Naive thymus-derived CD4-positive, alpha-beta T cell (primary cell): Measurements from ENCODE around the gene MSL2. TPM values are rescaled to one million over a fixed set of nuclear protein-coding genes. Genes with fewer than 3 reads are reported as not detected.
"Not testable (repeated sequence)": the region's sequence is repeated elsewhere in the genome, so short reads cannot be mapped to it uniquely, and the experiment has no call there.

Source experiments
- ATAC-seq: fragments of 150-1000 bp; cut with Tn5 transposase; 2 replicates; pipeline ENCODE4 v1.10.0; 2021; ENCODE audit warnings: mild to moderate bottlenecking, moderate library complexity
- CTCF ChIA-PET: fragments of 350-600 bp; sonication (Branson Sonifier 250); formaldehyde crosslinking; loops from one replicate; lab custom pipeline; 2021; ENCODE audit warnings: antibody characterized with exemption; lab: Charles Lee
- POLR2A ChIA-PET: fragments of 350-600 bp; sonication (Branson Sonifier 250); formaldehyde crosslinking; loops from one replicate; lab custom pipeline; 2021; ENCODE audit warnings: antibody characterized with exemption, inconsistent platforms; lab: Charles Lee
- DNase-seq, 9 donors: peaks; one replicate each; pipeline versions ENCODE4 v3.0.0 to v3.0.0-alpha.2; 2020 to 2022; ENCODE audit warnings: mixed read lengths in 1 of 9
- H3K27ac ChIP-seq: one replicate; pipeline ENCODE4 v1.7.0; 2013; ENCODE audit warnings: mild to moderate bottlenecking, low read depth, low read length, moderate library complexity
- H3K27me3 ChIP-seq, 2 donors: one replicate each; pipeline ENCODE4 v1.7.0; 2013; ENCODE audit warnings: low read length in 2 of 2, mild to moderate bottlenecking in 2 of 2, moderate library complexity in 2 of 2; ENCODE audit not compliant: control insufficient read depth in 2 of 2, insufficient read depth in 2 of 2
- H3K36me3 ChIP-seq, 3 experiments: 1 replicate in 2 of 3; 2 replicates in 1 of 3; pipeline ENCODE4 v1.7.0; 2013; ENCODE audit warnings: low read length in 3 of 3, mild to moderate bottlenecking in 3 of 3, moderate library complexity in 1 of 3; ENCODE audit not compliant: insufficient read depth in 3 of 3, control insufficient read depth in 2 of 3
- H3K4me1 ChIP-seq, 2 donors: one replicate each; pipeline ENCODE4 v1.7.0; 2013; ENCODE audit warnings: low read length in 2 of 2, mild to moderate bottlenecking in 2 of 2, moderate library complexity in 1 of 2; ENCODE audit not compliant: control insufficient read depth in 2 of 2, insufficient read depth in 2 of 2
- H3K4me3 ChIP-seq: 2 replicates; pipeline ENCODE4 v1.7.0; 2013; ENCODE audit warnings: mild to moderate bottlenecking, low read length
- H3K9me3 ChIP-seq, 3 experiments: 1 replicate in 2 of 3; 2 replicates in 1 of 3; pipeline ENCODE4 v1.7.0; 2013; ENCODE audit warnings: low read length in 3 of 3; ENCODE audit not compliant: control insufficient read depth in 2 of 3
- H3K27ac Mint-ChIP-seq, 9 donors: one replicate each; pipeline ENCODE4 v1.8.0; 2020 to 2022; ENCODE audit warnings: mixed read lengths in 9 of 9, mild to moderate bottlenecking in 8 of 9, moderate library complexity in 5 of 9, inconsistent platforms in 2 of 9
- H3K27me3 Mint-ChIP-seq, 5 donors: one replicate each; pipeline ENCODE4 v1.8.0; 2021 to 2022; ENCODE audit warnings: mixed read lengths in 5 of 5, mild to moderate bottlenecking in 1 of 5
- H3K36me3 Mint-ChIP-seq, 5 donors: one replicate each; pipeline ENCODE4 v1.8.0; 2020 to 2022; ENCODE audit warnings: mixed read lengths in 5 of 5, mild to moderate bottlenecking in 3 of 5, inconsistent platforms in 1 of 5
- H3K4me1 Mint-ChIP-seq, 7 donors: one replicate each; pipeline ENCODE4 v1.8.0; 2020 to 2022; ENCODE audit warnings: mixed read lengths in 7 of 7, mild to moderate bottlenecking in 3 of 7, inconsistent platforms in 1 of 7
- H3K4me3 Mint-ChIP-seq, 10 donors: one replicate each; pipeline ENCODE4 v1.8.0; 2020 to 2022; ENCODE audit warnings: mild to moderate bottlenecking in 10 of 10, mixed read lengths in 10 of 10, moderate library complexity in 6 of 10, inconsistent platforms in 2 of 10
- H3K9me3 Mint-ChIP-seq, 11 donors: one replicate each; pipeline ENCODE4 v1.8.0; 2020 to 2022; ENCODE audit warnings: mixed read lengths in 11 of 11, mild to moderate bottlenecking in 4 of 11, inconsistent platforms in 1 of 11, moderate library complexity in 1 of 11
- intact Hi-C, 2 donors: fragments of 100-400 bp; cut with micrococcal nuclease; formaldehyde crosslinking; loops; one replicate each; pipeline ENCODE4 v1.15.1; 2023
- polyA plus RNA-seq, 2 donors: library from polyadenylated mRNA; unstranded; fragments of 300-500 nt; fragmentation: Illumina TruSeq; gene quantifications; one replicate each; pipeline ENCODE4 v1.2.3, GENCODE V29; 2021
- total RNA-seq, 6 experiments: library from RNA in 5 of 6; stranded (reverse) in 5 of 6; gene quantifications; 1 replicate in 5 of 6; 2 replicates in 1 of 6; pipeline ENCODE4 v1.2.3 and lab custom pipeline; 2021 to 2026

MSL2 gene
- total and polyA plus RNA-seq, 7 experiments from 2014 or later = 40.9 to 110 (median 69.0) TPM

GRCh38 chr3:136119332-136119731, 76.8 kb downstream of the MSL2 start:
- H3K27me3 Mint-ChIP-seq = peaks cover 0 to 22% (median 5%) of the 10 kb centered on the region in 5 donors
- H3K4me1 ChIP-seq, H3K36me3 ChIP-seq, H3K27ac ChIP-seq, intact Hi-C loops, H3K27ac Mint-ChIP-seq, H3K9me3 ChIP-seq, CTCF ChIA-PET, H3K27me3 ChIP-seq, ATAC-seq, H3K4me3 ChIP-seq, POLR2A ChIA-PET, DNase-seq, H3K4me3 Mint-ChIP-seq: not testable (repeated sequence)
- peaks cover 0 to 19% (median 0%) of the 10 kb centered on the region in 7 donors for H3K4me1 Mint-ChIP-seq
- H3K9me3 Mint-ChIP-seq = peaks cover 0 to 15% (median 5%) of the 10 kb centered on the region in 11 donors
- peaks cover 0 to 25% (median 22%) of the 10 kb centered on the region in 5 donors for H3K36me3 Mint-ChIP-seq

GRCh38 chr3:136114421-136114820, 81.7 kb downstream of the MSL2 start:
- intact Hi-C loops = no loop called here
- Histone ChIP-seq H3K4me1 (no peaks in the 10 kb centered on the region), H3K9me3 (no peaks in the 10 kb centered on the region), H3K36me3 (no peaks in the 10 kb centered on the region), H3K4me3 (no peak overlapping the region), H3K27ac (no peak overlapping the region), H3K27me3 (no peaks in the 10 kb centered on the region)
- ATAC-seq (no peak), DNase-seq (no peak)
- Mint-ChIP-seq H3K4me3 (no peak overlapping the region), H3K36me3 (peaks cover 0 to 43% (median 25%) of the 10 kb centered on the region in 5 donors), H3K27me3 (peaks cover 0 to 34% (median 5%) of the 10 kb centered on the region in 5 donors), H3K9me3 (peaks cover 0 to 15% (median 3%) of the 10 kb centered on the region in 11 donors), H3K27ac (no peak overlapping the region), H3K4me1 (peaks cover 4 to 19% (median 6%) of the 10 kb centered on the region in 7 donors)
- POLR2A ChIA-PET = no interaction called here
- CTCF ChIA-PET = no interaction called here

- no peak for DNase-seq
- CTCF ChIA-PET = no interaction called here
- Histone ChIP-seq H3K4me1 (no peaks in the 10 kb centered on the region), H3K27me3 (no peaks in the 10 kb centered on the region), H3K4me3 (no peak overlapping the region), H3K27ac (no peak overlapping the region), H3K9me3 (no peaks in the 10 kb centered on the region), H3K36me3 (no peaks in the 10 kb centered on the region)
- H3K4me1 Mint-ChIP-seq = peaks cover 3 to 13% (median 6%) of the 10 kb centered on the region in 7 donors
- POLR2A ChIA-PET = interaction anchor here (0.7 kb wide), 1 partner anchor 131 kb away, joined by 5 read pairs; no protein-coding TSS in a partner anchor
- no peak overlapping the region for H3K4me3 Mint-ChIP-seq
- H3K27me3 Mint-ChIP-seq = peaks cover 0 to 18% (median 0%) of the 10 kb centered on the region in 5 donors
- peaks cover 0 to 2% (median 0%) of the 10 kb centered on the region in 11 donors for H3K9me3 Mint-ChIP-seq
- no peak overlapping the region for H3K27ac Mint-ChIP-seq
- ATAC-seq = no peak
- intact Hi-C loops = no loop called here
- peaks cover 0 to 33% (median 5%) of the 10 kb centered on the region in 5 donors for H3K36me3 Mint-ChIP-seq
Observed at GRCh38 chr3:136110481-136110880, 85.7 kb downstream of the MSL2 start.

GRCh38 chr3:136109499-136109898, 86.6 kb downstream of the MSL2 start:
- POLR2A ChIA-PET = no interaction called here
- Histone ChIP-seq H3K27me3 (no peaks in the 10 kb centered on the region), H3K27ac (no peak overlapping the region), H3K36me3 (no peaks in the 10 kb centered on the region), H3K9me3 (no peaks in the 10 kb centered on the region), H3K4me3 (no peak overlapping the region), H3K4me1 (no peaks in the 10 kb centered on the region)
- Mint-ChIP-seq H3K27ac (no peak overlapping the region), H3K4me3 (no peak overlapping the region), H3K27me3 (peaks cover 0 to 20% (median 0%) of the 10 kb centered on the region in 5 donors), H3K4me1 (peaks cover 0 to 18% (median 11%) of the 10 kb centered on the region in 7 donors), H3K9me3 (peaks cover 0 to 2% (median 0%) of the 10 kb centered on the region in 11 donors), H3K36me3 (peaks cover 0 to 36% (median 5%) of the 10 kb centered on the region in 5 donors)
- ATAC-seq = no peak
- intact Hi-C loops = loop anchor here in 1 of 2 donors (2.0 kb wide), 1 partner anchor 19 kb away; no protein-coding TSS in a partner anchor
- CTCF ChIA-PET = no interaction called here
- DNase-seq = no peak

- Histone ChIP-seq H3K27me3 (no peaks in the 10 kb centered on the region), H3K36me3 (no peaks in the 10 kb centered on the region), H3K4me1 (no peaks in the 10 kb centered on the region), H3K27ac (no peak overlapping the region), H3K4me3 (no peak overlapping the region), H3K9me3 (no peaks in the 10 kb centered on the region)
- no peak for ATAC-seq
- Mint-ChIP-seq H3K27ac (no peak overlapping the region), H3K4me3 (no peak overlapping the region), H3K27me3 (peaks cover 0 to 14% (median 0%) of the 10 kb centered on the region in 5 donors), H3K4me1 (peaks cover 0 to 18% (median 11%) of the 10 kb centered on the region in 7 donors), H3K36me3 (peaks cover 0 to 15% (median 5%) of the 10 kb centered on the region in 5 donors), H3K9me3 (no peaks in the 10 kb centered on the region)
- no peak for DNase-seq
- ChIA-PET POLR2A (no interaction called here), CTCF (interaction anchor here (0.9 kb wide), 1 partner anchor 908 kb away, joined by 3 read pairs; no protein-coding TSS in a partner anchor)
- intact Hi-C loops = no loop called here
Observed at GRCh38 chr3:136106101-136106500, 90.0 kb downstream of the MSL2 start.

GRCh38 chr3:136105044-136105443, 91.1 kb downstream of the MSL2 start:
- DNase-seq (no peak), ATAC-seq (no peak)
- intact Hi-C loops = no loop called here
- no peak overlapping the region for H3K4me3 ChIP-seq
- no peaks in the 10 kb centered on the region for H3K9me3 Mint-ChIP-seq
- no peaks in the 10 kb centered on the region for H3K36me3 ChIP-seq
- H3K4me1 Mint-ChIP-seq = peaks cover 0 to 18% (median 11%) of the 10 kb centered on the region in 7 donors
- H3K36me3 Mint-ChIP-seq = peaks cover 0 to 15% (median 5%) of the 10 kb centered on the region in 5 donors
- H3K27ac Mint-ChIP-seq = peak overlapping the region in 1 of 9 donors; percentile 8
- no peak overlapping the region for H3K4me3 Mint-ChIP-seq
- no peaks in the 10 kb centered on the region for H3K9me3 ChIP-seq
- H3K27ac ChIP-seq = no peak overlapping the region
- H3K27me3 ChIP-seq = no peaks in the 10 kb centered on the region
- POLR2A ChIA-PET = no interaction called here
- CTCF ChIA-PET = no interaction called here
- H3K4me1 ChIP-seq = no peaks in the 10 kb centered on the region
- H3K27me3 Mint-ChIP-seq = peaks cover 0 to 9% (median 0%) of the 10 kb centered on the region in 5 donors
